Activated CD8-positive, alpha-beta T cell treated with anti-CD3 and anti-CD28 coated beads, Interleukin-2, amount 10 ng/mL, durations not matched to agents 7 days and 5 days (primary cell): ENCODE measurements around the gene GRK5. TPM values are rescaled to one million over a fixed set of nuclear protein-coding genes. Genes with fewer than 3 reads are reported as not detected.
"Not testable (repeated sequence)": the region's sequence is repeated elsewhere in the genome, so short reads cannot be mapped to it uniquely, and the experiment has no call there.

Experiments used
- ATAC-seq: fragments of 150-1000 bp; cut with Tn5 transposase; one replicate; pipeline ENCODE4 v1.10.0; 2021; ENCODE audit warnings: moderate library complexity
- CTCF ChIA-PET: fragments of 350-600 bp; sonication (Branson Sonifier 250); formaldehyde crosslinking; loops from one replicate; lab custom pipeline; 2021; ENCODE audit warnings: antibody characterized with exemption; lab: Charles Lee
- POLR2A ChIA-PET: fragments of 350-600 bp; sonication (Branson Sonifier 250); formaldehyde crosslinking; loops from one replicate; lab custom pipeline; 2021; ENCODE audit warnings: antibody characterized with exemption; lab: Charles Lee
- DNase-seq: peaks from one replicate; pipeline ENCODE4 v3.0.0-alpha.2; 2020
- H3K27ac Mint-ChIP-seq: one replicate; pipeline ENCODE4 v1.8.0; 2021; ENCODE audit warnings: mild to moderate bottlenecking, mixed read lengths
- H3K27me3 Mint-ChIP-seq: one replicate; pipeline ENCODE4 v1.8.0; 2021; ENCODE audit warnings: low read depth, mixed read lengths
- H3K36me3 Mint-ChIP-seq: one replicate; pipeline ENCODE4 v1.8.0; 2021; ENCODE audit warnings: low read depth, mixed read lengths
- H3K4me1 Mint-ChIP-seq: one replicate; pipeline ENCODE4 v1.8.0; 2021; ENCODE audit warnings: low read depth, mixed read lengths
- H3K4me3 Mint-ChIP-seq: one replicate; pipeline ENCODE4 v1.8.0; 2021; ENCODE audit warnings: mild to moderate bottlenecking, mixed read lengths
- H3K9me3 Mint-ChIP-seq: one replicate; pipeline ENCODE4 v1.8.0; 2022; ENCODE audit warnings: mixed read lengths; ENCODE audit not compliant: insufficient read depth
- total RNA-seq, 2 experiments: library from RNA; stranded (reverse); gene quantifications; one replicate each; pipeline ENCODE4 v1.2.3, GENCODE V29; 2021

The GRK5 gene
- total RNA-seq, 2 experiments from 2014 or later = 16.9 to 17.6 TPM

DNA sequence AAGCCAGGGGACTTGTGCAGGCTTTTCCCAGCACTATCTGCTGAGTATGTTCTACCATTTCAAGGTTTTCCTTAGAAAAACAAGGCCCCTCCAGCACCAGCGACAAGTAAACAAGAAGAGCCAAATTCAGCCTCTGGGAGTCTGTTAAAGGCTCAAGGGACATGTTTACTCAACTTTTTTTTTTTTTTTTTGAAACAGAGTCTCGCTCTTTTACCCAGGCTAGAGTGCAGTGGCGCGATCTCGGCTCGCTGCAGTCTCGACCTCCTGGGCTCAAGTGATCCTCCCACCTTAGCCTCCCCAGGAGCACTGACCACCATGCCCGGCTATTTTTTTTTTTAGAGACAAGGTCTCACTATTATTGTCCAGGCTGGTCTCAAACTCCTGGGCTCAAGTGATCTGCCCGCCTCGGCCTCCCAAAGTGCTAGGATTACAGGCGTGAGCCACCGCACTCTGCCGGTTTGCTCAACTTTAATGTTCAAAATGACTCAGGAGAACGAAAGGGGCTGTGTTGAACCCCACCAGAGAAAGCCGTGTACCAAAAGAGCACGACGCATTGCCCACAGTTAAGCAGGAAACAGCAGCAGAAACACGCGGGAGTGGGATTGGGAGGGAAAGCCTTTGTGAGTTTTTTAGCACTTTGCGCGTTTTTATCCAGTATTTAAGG lies 29.5 kb upstream of the GRK5 start:
- DNase-seq (peak; percentile 47), ATAC-seq (peak; percentile 21)
- peak overlapping the region; percentile 87 for H3K4me3 Mint-ChIP-seq
- ChIA-PET CTCF (interaction anchor here (0.6 to 1.7 kb wide), 3 partner anchors 9 to 238 kb away, joined by 3 to 8 read pairs (median 3); no protein-coding TSS in a partner anchor), POLR2A (no interaction called here)
- H3K9me3 Mint-ChIP-seq = no peaks in the 10 kb centered on the region
- H3K27ac Mint-ChIP-seq = peak overlapping the region; percentile 91
- H3K4me1 Mint-ChIP-seq = peaks cover 31% of the 10 kb centered on the region
- H3K27me3 Mint-ChIP-seq = no peaks in the 10 kb centered on the region
- H3K36me3 Mint-ChIP-seq = peaks cover 32% of the 10 kb centered on the region

DNA sequence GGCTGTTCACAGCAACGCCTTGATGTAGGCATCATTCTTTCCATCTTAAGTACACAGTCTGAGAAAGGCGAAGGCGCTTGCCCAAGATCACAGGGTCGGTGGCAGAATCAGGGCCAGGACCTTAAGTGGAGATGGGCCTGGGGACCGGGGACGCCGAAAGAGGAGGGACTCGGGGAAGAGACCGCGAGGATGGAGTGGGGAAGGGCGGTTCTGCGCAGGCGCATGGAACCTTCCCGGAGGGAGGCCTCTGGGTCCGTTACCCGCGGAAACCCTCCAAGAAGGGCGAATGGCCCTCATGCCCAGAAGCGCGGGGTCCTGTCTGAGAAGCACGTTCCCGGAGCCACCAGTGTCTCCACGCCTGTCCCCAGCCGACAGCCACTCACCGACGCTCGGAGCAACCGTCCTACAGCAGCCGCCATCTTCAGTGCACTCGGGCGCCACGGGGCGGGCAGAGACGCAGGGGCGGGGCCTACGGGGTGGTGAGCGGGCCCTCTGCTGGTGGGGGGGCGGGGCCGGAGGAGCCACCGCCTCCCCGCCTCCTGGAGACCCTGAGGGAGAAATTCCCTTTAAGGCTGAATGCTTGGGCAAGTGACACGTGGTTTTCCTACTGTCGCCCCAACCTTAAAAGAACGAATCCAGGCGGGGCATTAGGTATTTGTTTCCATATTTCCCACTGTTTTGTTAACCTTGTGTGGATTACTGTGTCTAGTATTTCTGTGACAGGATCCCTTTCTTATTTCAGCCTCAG lies 28.8 kb upstream of the GRK5 start, which contains the start of gene PRDX3:
TSS of gene PRDX3 (minus strand) at position 441 of the 748 bp plus-strand sequence. CDS start at position 419, 22 bp downstream.
- peak within 1 kb of the TSS; percentile 87 for H3K4me3 Mint-ChIP-seq
- no peaks in the 10 kb centered on the region for H3K27me3 Mint-ChIP-seq
- H3K9me3 Mint-ChIP-seq = no peaks in the 10 kb centered on the region
- peak within 1 kb of the TSS; percentile 91 for H3K27ac Mint-ChIP-seq
- ChIA-PET POLR2A (interaction anchor here (0.6 to 2.6 kb wide), 4 partner anchors 9 to 28 kb away, joined by 3 to 8 read pairs (median 4); partner anchors contain the start of gene GRK5), CTCF (interaction anchor here (0.9 to 2.8 kb wide), 4 partner anchors 11 to 38 kb away, joined by 3 to 15 read pairs (median 4); partner anchors contain the start of gene GRK5)
- H3K36me3 Mint-ChIP-seq = peaks cover 28% of the 10 kb centered on the region
- ATAC-seq (peak; percentile 99), DNase-seq (peak; percentile 96)
- H3K4me1 Mint-ChIP-seq = peaks cover 31% of the 10 kb centered on the region

DNA sequence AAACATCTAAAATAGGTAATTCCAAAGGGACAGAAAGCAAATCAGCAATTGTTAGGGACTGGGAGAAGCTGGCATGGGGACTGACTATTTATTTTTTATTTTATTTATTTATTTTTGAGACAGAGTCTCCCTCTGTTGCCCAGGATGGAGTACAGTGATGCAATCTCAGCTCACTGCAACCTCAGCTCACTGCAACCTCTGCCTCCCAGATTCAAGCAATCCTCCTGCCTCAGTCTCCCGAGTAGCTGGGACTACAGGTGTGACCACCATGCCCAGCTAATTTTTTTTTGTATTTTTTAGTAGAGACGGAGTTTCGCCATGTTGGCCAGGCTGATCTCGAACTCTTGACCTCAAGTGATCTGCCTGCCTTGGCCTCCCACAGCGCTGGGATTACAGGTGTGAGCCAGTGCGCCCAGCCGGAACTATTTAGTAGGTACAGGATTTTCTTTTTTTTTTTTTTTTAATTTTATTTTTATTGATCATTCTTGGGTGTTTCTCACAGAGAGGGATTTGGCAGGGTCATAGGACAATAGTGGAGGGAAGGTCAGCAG lies 26.4 kb upstream of the GRK5 start:
- Mint-ChIP-seq H3K36me3 (peaks cover 14% of the 10 kb centered on the region), H3K4me1 (peaks cover 27% of the 10 kb centered on the region)
- H3K9me3 Mint-ChIP-seq, H3K4me3 Mint-ChIP-seq, ATAC-seq, H3K27me3 Mint-ChIP-seq, DNase-seq, H3K27ac Mint-ChIP-seq: not testable (repeated sequence)
- CTCF ChIA-PET = interaction anchor here (0.6 to 2.8 kb wide), 9 partner anchors 9 to 265 kb away, joined by 3 to 15 read pairs (median 4); no protein-coding TSS in a partner anchor
- POLR2A ChIA-PET = interaction anchor here (2.6 kb wide), 1 partner anchor 26 kb away, joined by 8 read pairs; the partner anchor contains the start of gene GRK5

DNA sequence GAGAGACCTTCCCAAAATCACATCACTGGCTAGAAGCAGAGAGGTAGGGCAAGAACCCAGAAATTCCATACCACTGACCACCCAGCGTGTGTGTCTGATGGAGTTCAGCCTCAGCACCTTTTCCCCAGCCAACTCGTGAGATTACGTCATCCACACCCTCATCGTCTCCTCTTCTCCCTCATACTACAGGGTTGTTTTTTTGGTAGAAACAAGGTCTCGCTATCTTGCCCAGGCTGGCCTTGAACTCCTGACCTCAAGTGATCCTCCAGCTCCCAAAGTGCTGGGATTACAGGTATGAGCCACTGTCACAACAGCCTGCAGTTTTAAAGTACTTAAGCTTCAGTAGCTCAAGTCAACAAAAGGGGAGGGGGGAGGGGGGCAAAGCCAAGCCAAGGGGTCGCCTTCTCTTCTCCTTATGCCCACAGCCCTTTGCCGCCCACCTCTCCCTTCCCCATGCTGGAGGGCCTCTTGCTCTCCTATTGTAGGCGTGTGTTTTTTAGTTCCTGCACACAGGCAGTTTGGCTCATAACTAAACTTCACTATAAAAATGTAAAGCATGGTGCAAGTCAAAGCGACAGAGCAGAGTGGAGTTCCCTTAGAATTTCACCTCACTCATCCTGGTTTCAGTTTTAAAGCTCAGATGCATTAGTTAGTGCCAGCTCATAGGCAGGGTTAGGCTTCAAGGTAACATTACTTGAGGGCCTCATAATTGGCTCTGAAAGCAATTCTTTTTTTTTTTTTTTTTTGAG lies 23.5 kb upstream of the GRK5 start:
- H3K9me3 Mint-ChIP-seq = no peaks in the 10 kb centered on the region
- no peaks in the 10 kb centered on the region for H3K27me3 Mint-ChIP-seq
- H3K4me3 Mint-ChIP-seq = no peak overlapping the region
- peaks cover 11% of the 10 kb centered on the region for H3K4me1 Mint-ChIP-seq
- DNase-seq = no peak
- ATAC-seq = no peak
- CTCF ChIA-PET = interaction anchor here (1.0 to 1.3 kb wide), 5 partner anchors 14 to 360 kb away, joined by 3 to 8 read pairs (median 3); partner anchors contain the start of genes GRK5 and SFXN4
- POLR2A ChIA-PET = no interaction called here
- no peaks in the 10 kb centered on the region for H3K36me3 Mint-ChIP-seq
- H3K27ac Mint-ChIP-seq = no peak overlapping the region

DNA sequence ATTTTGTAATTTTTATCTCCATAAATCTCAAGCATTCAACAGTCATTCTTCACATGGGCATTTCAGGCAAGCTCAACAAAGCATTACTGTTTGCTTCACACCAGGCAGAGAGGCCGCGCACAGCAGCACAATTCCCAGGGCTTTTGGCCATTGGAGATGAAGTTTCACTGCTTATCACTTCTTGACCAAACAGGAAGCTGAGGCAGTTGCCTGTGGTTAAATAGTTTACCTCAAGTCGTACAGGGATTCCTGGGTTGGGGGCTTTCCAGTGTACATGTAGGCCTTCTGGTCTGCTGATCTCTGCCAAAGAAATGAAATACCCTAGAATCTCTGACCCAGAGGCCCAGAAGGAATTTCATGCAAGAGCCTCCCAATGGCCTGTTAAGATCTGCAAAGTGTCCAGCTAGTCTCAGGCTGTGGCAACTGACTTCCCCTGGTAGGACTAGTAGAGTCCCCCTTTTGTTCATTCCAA lies 17.5 kb upstream of the GRK5 start:
- CTCF ChIA-PET = interaction anchor here (0.9 to 3.7 kb wide), 13 partner anchors 9 to 361 kb away, joined by 3 to 42 read pairs (median 4); partner anchors contain the start of genes GRK5 and PRDX3
- DNase-seq = peak; percentile 40

DNA sequence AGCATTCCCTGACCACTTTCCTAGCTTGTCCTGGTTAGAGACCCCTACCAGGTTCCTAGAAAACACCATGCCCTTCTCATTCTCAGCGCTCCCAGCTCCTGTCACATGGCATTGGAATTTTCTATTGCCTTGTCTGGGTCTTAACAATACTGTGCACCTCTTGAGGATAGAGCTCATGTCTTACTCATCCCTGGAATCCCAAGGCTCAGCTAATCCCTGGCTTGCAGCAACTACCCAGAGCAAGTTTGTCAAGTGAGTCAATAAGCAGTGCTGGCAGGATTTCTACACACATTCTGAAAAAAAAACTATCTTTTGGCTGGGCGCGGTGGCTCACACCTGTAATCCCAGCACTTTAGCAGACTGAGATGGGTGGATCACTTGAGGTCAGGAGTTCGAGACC lies 17.0 kb upstream of the GRK5 start:
- H3K9me3 Mint-ChIP-seq = no peaks in the 10 kb centered on the region
- H3K27me3 Mint-ChIP-seq = no peaks in the 10 kb centered on the region
- H3K27ac Mint-ChIP-seq = no peak overlapping the region
- H3K36me3 Mint-ChIP-seq = no peaks in the 10 kb centered on the region
- DNase-seq = no peak
- peaks cover 19% of the 10 kb centered on the region for H3K4me1 Mint-ChIP-seq
- no peak overlapping the region for H3K4me3 Mint-ChIP-seq
- no peak for ATAC-seq
- CTCF ChIA-PET = interaction anchor here (0.9 to 3.7 kb wide), 11 partner anchors 8 to 361 kb away, joined by 3 to 42 read pairs (median 4); partner anchors contain the start of genes GRK5 and PRDX3
- POLR2A ChIA-PET = interaction anchor here (0.8 to 1.5 kb wide), 5 partner anchors 17 to 352 kb away, joined by 3 to 7 read pairs (median 3); partner anchors contain the start of genes DENND10, EIF3A, GRK5 and RGS10

More for the DNA sequence above, 17.5 kb upstream of the GRK5 start:
- Mint-ChIP-seq H3K27me3 (no peaks in the 10 kb centered on the region), H3K4me3 (peak overlapping the region; percentile 3), H3K36me3 (no peaks in the 10 kb centered on the region), H3K27ac (no peak overlapping the region), H3K9me3 (no peaks in the 10 kb centered on the region), H3K4me1 (peaks cover 19% of the 10 kb centered on the region)
- POLR2A ChIA-PET = interaction anchor here (0.8 to 1.5 kb wide), 6 partner anchors 17 to 352 kb away, joined by 3 to 7 read pairs (median 3); partner anchors contain the start of genes DENND10, EIF3A, GRK5 and RGS10
- peak; percentile 33 for ATAC-seq

DNA sequence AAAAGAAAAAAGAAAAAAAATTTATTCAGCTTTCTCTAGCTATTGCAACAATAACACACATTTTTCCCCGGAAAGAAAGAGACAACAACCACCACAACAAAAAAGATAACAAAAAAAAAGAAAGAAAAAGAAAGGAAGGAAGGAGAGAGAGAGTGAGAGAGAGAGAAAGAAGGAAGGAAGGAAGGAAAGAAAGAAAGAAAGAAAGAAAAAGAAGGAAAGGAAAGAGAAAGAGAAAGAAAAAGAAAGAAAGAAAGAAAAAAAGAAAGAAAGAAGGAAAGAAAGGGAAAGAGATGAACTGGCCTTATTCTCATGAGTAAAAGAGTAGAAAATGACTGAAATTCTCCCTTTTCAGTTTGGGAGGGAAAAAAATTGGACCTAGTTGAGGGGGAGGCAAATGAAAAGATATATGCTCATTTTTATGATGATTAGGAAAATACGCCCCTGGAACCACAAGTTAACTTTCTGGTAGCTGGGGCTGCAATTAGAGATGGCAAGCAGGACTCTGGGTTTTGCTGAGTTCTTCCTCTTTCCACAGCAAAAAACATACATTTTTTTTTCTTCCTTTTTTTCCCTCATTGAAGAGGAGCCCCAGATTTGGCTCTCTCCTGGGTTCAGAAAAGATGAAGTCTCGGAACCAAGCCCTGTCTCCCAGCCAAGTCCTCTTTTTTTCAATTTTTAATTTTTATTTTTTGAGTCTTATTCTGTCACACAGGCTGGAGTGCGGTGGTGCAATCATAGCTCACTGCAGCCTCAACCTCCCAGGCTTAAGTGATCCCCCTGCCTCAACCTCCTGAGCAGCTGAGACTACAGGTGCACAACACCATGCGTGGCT lies 16.2 kb upstream of the GRK5 start:
- CTCF ChIA-PET = interaction anchor here (0.9 to 3.7 kb wide), 4 partner anchors 7 to 79 kb away, joined by 3 to 42 read pairs (median 4); no protein-coding TSS in a partner anchor
- peaks cover 21% of the 10 kb centered on the region for H3K4me1 Mint-ChIP-seq
- no peaks in the 10 kb centered on the region for H3K36me3 Mint-ChIP-seq
- H3K27ac Mint-ChIP-seq = no peak overlapping the region
- POLR2A ChIA-PET = interaction anchor here (1.3 kb wide), 1 partner anchor 25 kb away, joined by 4 read pairs; no protein-coding TSS in a partner anchor
- no peaks in the 10 kb centered on the region for H3K27me3 Mint-ChIP-seq
- no peak overlapping the region for H3K4me3 Mint-ChIP-seq
- no peaks in the 10 kb centered on the region for H3K9me3 Mint-ChIP-seq
- ATAC-seq (no peak), DNase-seq (no peak)

DNA sequence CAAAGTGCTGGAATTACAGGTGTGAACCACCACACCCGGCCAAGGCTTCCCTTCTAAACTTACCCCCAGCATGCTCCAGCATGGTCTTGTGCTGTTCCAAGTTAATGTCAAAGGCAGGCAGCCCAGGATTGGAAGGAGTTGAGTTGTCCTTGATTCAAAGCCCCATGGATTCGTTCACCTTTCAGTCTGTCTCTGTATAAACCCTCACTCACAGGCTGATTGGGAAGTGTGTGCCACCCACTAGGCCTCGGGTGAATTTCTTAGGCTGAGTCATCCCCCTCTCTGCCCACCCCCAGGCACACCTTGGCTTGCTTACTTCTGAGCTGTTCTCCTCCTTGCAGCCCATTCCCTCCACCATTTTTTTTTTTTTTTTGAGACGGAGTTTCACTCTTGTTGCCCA lies 15.5 kb upstream of the GRK5 start:
- Mint-ChIP-seq H3K27ac (no peak overlapping the region), H3K4me3 (no peak overlapping the region), H3K27me3 (no peaks in the 10 kb centered on the region), H3K36me3 (no peaks in the 10 kb centered on the region), H3K4me1 (peaks cover 21% of the 10 kb centered on the region), H3K9me3 (no peaks in the 10 kb centered on the region)
- ChIA-PET POLR2A (interaction anchor here (1.3 kb wide), 1 partner anchor 26 kb away, joined by 4 read pairs; no protein-coding TSS in a partner anchor), CTCF (no interaction called here)
- DNase-seq (no peak), ATAC-seq (no peak)

DNA sequence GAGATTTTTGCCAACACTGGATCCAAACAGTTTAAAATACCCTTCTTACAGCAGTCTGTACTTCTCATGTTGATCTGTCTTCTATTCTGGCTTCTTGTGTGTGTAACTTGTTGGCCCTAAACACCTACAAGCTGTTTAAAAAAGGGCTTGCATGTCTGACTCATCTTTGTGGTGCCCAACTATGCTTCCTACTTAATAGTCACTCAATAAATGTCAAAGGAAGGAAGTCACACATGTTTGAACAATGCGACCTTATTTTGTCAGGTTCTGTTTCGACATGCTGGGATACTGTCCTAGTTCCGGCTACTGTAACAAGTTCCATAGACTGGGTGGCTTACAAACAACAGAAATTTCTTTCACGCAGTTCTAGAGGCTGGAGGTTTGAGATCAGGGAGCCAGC lies 9.4 kb upstream of the GRK5 start:
- Mint-ChIP-seq H3K27me3 (no peaks in the 10 kb centered on the region), H3K4me3 (no peak overlapping the region), H3K36me3 (no peaks in the 10 kb centered on the region), H3K27ac (peak overlapping the region; percentile 11), H3K4me1 (peaks cover 23% of the 10 kb centered on the region), H3K9me3 (no peaks in the 10 kb centered on the region)
- ChIA-PET CTCF (interaction anchor here (0.8 to 6.8 kb wide), 27 partner anchors 8 to 345 kb away, joined by 3 to 69 read pairs (median 7); partner anchors contain the start of genes GRK5, PRDX3 and RGS10), POLR2A (no interaction called here)
- DNase-seq = no peak
- ATAC-seq = peak; percentile 31

DNA sequence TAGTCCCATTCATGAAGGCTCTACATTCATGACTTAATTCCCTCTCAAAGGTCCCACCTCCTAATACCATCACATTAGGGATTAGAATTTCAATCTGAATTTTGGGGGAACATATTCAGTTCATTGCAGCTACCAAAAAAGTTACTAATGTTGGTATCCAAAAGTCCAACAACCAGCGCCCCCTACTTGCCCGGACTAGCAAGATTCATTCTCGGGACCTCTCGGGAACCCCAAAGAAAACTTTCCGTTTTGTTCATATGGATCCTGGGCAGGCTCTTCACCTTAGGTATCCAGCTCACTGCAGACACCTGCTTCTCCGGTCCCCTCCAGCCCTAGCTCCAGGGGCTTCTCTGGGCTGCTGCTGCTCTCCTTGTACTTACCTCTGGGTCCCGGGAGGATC lies 8.9 kb upstream of the GRK5 start:
- H3K9me3 Mint-ChIP-seq = no peaks in the 10 kb centered on the region
- no peaks in the 10 kb centered on the region for H3K27me3 Mint-ChIP-seq
- H3K36me3 Mint-ChIP-seq = no peaks in the 10 kb centered on the region
- peaks cover 23% of the 10 kb centered on the region for H3K4me1 Mint-ChIP-seq
- CTCF ChIA-PET = interaction anchor here (0.7 to 6.8 kb wide), 43 partner anchors 8 to 344 kb away, joined by 3 to 69 read pairs (median 6); partner anchors contain the start of genes GRK5, PRDX3 and RGS10
- no peak overlapping the region for H3K4me3 Mint-ChIP-seq
- POLR2A ChIA-PET = no interaction called here
- no peak overlapping the region for H3K27ac Mint-ChIP-seq
- peak; percentile 52 for DNase-seq
- ATAC-seq = no peak
